Nephron progenitor cell (in vitro differentiated cells): ENCODE data around the gene CASQ1.
A peak's percentile ranks its signal among the peaks of the same experiment; 100 is the strongest.

ENCODE experiments used
- DNase-seq: peaks from one replicate; pipeline ENCODE4 v3.0.0; 2021
- H3K27ac Mint-ChIP-seq: 2 replicates; pipeline ENCODE4 v1.8.0; 2021; ENCODE audit warnings: mild to moderate bottlenecking, moderate library complexity, mixed read lengths
- H3K27me3 Mint-ChIP-seq: 2 replicates; pipeline ENCODE4 v1.8.0; 2021; ENCODE audit warnings: mild to moderate bottlenecking, low read depth, mixed read lengths; ENCODE audit not compliant: poor library complexity
- H3K36me3 Mint-ChIP-seq: 2 replicates; pipeline ENCODE4 v1.8.0; 2021; ENCODE audit warnings: low read depth, mixed read lengths
- H3K4me1 Mint-ChIP-seq: 2 replicates; pipeline ENCODE4 v1.8.0; 2021; ENCODE audit warnings: mixed read lengths
- H3K4me3 Mint-ChIP-seq: 2 replicates; pipeline ENCODE4 v1.8.0; 2021; ENCODE audit warnings: mild to moderate bottlenecking, moderate library complexity, mixed read lengths
- H3K9me3 Mint-ChIP-seq: 2 replicates; pipeline ENCODE4 v1.8.0; 2021; ENCODE audit warnings: mild to moderate bottlenecking, moderate library complexity, mixed read lengths
- TF ChIP-seq, protein P1 (sequence below): fragments of 200-600 bp; sonication (generic); IDR thresholded peaks from 2 replicates; pipeline ENCODE4 v1.5.0; 2021; ENCODE audit warnings: antibody characterized with exemption

The CASQ1 gene

DNA sequence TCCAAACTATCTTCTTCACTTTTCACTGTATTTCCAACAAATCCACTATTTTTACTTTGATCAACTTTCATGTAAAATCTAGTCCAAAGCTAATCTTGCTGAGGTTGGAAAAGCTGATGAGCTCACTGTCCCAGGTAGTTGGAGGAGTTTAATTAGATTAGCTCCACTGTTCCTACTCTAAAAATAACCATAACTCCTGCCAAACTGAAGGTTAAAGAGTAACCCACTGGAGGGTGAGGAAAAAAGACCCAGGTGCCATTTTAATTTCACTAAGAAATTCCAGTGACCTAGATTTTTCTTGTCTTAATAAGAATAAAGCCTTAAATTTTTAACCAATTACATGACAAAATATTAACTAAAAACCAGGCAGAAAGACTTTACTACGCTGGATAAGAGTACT, 56.7 kb downstream of the CASQ1 start:
- TF ChIP-seq, protein P1, sequence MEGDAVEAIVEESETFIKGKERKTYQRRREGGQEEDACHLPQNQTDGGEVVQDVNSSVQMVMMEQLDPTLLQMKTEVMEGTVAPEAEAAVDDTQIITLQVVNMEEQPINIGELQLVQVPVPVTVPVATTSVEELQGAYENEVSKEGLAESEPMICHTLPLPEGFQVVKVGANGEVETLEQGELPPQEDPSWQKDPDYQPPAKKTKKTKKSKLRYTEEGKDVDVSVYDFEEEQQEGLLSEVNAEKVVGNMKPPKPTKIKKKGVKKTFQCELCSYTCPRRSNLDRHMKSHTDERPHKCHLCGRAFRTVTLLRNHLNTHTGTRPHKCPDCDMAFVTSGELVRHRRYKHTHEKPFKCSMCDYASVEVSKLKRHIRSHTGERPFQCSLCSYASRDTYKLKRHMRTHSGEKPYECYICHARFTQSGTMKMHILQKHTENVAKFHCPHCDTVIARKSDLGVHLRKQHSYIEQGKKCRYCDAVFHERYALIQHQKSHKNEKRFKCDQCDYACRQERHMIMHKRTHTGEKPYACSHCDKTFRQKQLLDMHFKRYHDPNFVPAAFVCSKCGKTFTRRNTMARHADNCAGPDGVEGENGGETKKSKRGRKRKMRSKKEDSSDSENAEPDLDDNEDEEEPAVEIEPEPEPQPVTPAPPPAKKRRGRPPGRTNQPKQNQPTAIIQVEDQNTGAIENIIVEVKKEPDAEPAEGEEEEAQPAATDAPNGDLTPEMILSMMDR: no peak
- DNase-seq: no peak
- H3K9me3 Mint-ChIP-seq: no peaks in the 10 kb centered on the region
- peaks cover 43% of the 10 kb centered on the region for H3K36me3 Mint-ChIP-seq
- H3K27ac Mint-ChIP-seq: no peak overlapping the region
- H3K4me3 Mint-ChIP-seq: no peak overlapping the region
- no peaks in the 10 kb centered on the region for H3K27me3 Mint-ChIP-seq
- H3K4me1 Mint-ChIP-seq: peaks cover 33% of the 10 kb centered on the region

DNA sequence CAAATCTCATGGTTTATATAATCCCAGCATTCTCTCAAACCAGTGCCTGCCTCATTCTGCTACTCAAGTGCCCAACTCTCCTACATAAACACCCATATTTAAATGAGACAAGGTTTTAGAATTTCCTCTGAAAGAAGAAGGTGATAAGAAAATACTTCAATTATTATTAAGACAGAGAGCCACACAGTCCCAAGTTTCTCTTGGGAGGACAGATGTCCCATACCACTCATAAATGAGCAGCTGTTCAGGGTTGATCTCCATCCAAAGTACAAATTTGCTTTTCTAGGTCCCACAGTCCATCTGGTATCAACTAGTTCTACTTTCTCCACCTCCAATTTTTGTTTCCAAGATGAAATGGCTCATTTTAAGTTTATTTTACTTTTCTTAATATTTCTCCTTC, 60.6 kb downstream of the CASQ1 start:
- Mint-ChIP-seq H3K27me3 (no peaks in the 10 kb centered on the region), H3K4me1 (peaks cover 38% of the 10 kb centered on the region), H3K27ac (peak overlapping the region; percentile 91), H3K4me3 (no peak overlapping the region), H3K9me3 (no peaks in the 10 kb centered on the region), H3K36me3 (peaks cover 51% of the 10 kb centered on the region)
- no peak for DNase-seq
- TF ChIP-seq, protein P1: no peak
